Activated naive CD8-positive, alpha-beta T cell (primary cell): ENCODE results near the gene RASA1.

Experiments
- H3K27ac Mint-ChIP-seq: one replicate; pipeline ENCODE4 v1.8.0; 2021; ENCODE audit warnings: mixed read lengths
- H3K27me3 Mint-ChIP-seq: one replicate; pipeline ENCODE4 v1.8.0; 2021; ENCODE audit warnings: mixed read lengths
- H3K36me3 Mint-ChIP-seq: one replicate; pipeline ENCODE4 v1.8.0; 2021; ENCODE audit warnings: mixed read lengths
- H3K4me1 Mint-ChIP-seq: one replicate; pipeline ENCODE4 v1.8.0; 2021; ENCODE audit warnings: low read depth, mixed read lengths
- H3K4me3 Mint-ChIP-seq: one replicate; pipeline ENCODE4 v1.8.0; 2021; ENCODE audit warnings: mild to moderate bottlenecking, mixed read lengths
- H3K9me3 Mint-ChIP-seq: one replicate; pipeline ENCODE4 v1.8.0; 2021; ENCODE audit warnings: low read depth, mixed read lengths

The RASA1 gene

DNA sequence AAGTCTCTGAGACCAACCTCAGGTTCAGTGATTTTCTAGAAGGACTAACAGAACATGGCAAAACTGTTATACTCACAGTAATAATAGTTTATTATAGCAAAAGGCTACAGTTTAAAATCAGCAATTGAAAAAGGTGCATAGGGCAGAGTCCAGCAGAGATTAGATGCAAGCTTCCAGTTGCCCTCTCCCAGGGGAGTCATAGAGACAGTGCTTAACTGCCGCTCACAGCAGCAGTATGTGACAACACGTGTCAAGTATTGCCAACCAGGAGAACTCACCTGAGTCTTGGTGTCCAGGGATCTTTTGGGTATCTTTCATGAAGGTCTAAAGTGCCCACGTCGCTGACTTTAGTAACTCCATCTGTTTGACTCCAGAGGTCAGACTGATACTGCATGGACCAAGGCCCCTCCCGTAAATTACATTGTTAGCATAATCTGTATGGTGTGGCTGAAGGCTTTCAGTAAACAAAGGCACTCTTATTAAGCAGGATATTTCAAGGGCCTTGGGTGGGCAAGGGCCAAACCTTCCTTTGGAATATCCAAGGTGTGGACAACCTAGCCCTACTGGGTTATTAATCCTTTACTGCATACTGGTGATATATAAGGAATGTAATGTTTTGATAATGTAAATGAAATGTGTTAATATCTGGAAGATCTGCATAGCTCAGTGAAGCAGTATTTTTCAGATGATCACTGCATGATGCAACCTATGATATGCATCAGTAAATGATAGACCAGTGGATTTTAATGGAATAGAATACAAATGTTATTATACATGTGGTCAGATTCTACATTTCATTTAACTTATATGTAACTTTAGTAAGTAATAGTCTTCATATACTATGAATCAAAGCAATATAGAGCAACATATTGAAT, 44.0 kb downstream of the RASA1 start:
- Mint-ChIP-seq H3K27ac (no peak overlapping the region), H3K27me3 (no peaks in the 10 kb centered on the region), H3K36me3 (peaks cover 14% of the 10 kb centered on the region), H3K9me3 (no peaks in the 10 kb centered on the region), H3K4me1 (peaks cover 69% of the 10 kb centered on the region), H3K4me3 (no peak overlapping the region)

DNA sequence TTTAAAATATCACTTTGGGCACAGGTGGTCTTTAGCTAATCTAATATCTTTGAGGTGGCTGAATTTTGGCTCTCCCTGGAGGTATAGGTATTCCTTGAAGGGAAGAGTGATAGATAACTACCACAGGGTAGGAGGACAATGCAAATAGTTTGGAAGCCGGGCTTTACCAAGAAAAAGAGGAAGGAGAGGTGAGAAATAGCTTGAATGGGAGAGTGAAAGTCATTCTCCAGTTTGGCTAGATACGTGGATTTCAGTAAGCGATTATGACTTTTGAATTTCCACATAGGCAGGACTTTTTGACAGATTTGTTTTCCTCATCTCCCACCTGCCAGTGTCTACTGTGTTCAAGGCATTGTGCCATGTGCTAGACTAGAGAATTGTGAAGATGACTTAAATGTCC, 45.5 kb downstream of the RASA1 start:
- H3K27me3 Mint-ChIP-seq, result no peaks in the 10 kb centered on the region
- H3K27ac Mint-ChIP-seq, result no peak overlapping the region
- peaks cover 15% of the 10 kb centered on the region for H3K36me3 Mint-ChIP-seq
- peaks cover 66% of the 10 kb centered on the region for H3K4me1 Mint-ChIP-seq
- H3K4me3 Mint-ChIP-seq, result no peak overlapping the region
- H3K9me3 Mint-ChIP-seq, result peaks cover 3% of the 10 kb centered on the region

DNA sequence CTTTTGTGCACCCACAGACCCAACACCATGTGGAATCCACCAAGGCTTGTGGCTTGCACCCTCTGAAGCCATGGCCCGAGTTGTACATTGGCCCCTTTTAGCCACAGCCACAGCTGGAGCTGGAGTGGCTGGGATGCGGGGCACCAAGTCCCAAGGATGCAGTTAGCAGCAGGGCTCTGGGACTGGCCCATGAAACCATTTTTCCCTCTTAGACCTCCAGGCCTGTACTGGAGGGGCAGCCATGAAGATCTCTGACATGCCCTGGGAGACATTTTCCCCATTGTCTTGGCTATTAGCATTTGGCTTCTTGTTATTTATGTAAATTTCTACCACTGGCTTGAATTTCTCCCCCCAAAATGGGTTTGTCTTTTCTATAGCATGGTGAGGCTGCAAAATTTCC, 51.8 kb downstream of the RASA1 start:
- Mint-ChIP-seq H3K4me3 (no peak overlapping the region), H3K36me3 (peaks cover 27% of the 10 kb centered on the region), H3K27ac (no peak overlapping the region), H3K9me3 (peaks cover 5% of the 10 kb centered on the region), H3K27me3 (no peaks in the 10 kb centered on the region), H3K4me1 (peaks cover 47% of the 10 kb centered on the region)

DNA sequence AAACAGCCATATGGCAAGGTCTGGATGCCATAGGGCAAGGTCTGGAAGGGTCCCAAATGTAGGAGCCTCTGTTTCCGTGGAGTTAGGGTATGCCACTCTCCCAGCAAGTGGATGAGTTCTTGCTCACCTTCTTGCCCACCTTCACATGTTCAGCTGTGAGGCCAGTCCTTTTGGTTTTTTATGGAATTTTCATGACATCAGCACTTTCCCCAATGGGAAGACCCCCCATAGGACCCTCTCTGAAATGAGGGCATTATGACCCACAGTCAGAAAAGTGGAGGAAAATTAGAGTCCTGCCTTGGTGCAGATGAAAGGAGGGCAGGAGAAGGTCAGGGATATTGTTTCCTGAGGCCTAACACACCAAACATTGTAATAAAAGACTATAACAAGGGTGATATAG, 53.9 kb downstream of the RASA1 start:
- Mint-ChIP-seq H3K9me3 (peaks cover 5% of the 10 kb centered on the region), H3K27ac (no peak overlapping the region), H3K27me3 (no peaks in the 10 kb centered on the region), H3K4me1 (peaks cover 49% of the 10 kb centered on the region), H3K4me3 (no peak overlapping the region), H3K36me3 (peaks cover 26% of the 10 kb centered on the region)

DNA sequence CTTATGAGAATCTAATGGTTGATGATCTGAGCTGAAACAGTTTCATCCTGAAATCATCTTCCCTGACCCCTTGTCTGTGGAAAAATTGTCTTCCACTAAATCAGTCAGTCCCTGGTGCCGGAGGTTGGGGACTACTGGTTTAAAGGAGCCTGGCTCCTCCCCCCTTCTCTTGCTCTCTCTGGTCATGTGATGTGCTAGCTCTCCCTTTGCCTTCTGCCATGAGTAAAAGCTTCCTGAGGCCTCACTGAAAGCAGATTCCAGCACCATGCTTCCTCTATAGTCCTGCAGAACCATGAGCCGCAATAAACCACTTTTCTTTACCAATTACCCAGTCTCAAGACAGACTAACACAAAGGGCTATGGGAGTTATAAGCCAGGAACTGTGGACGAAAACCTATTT, 54.7 kb downstream of the RASA1 start:
- H3K4me1 Mint-ChIP-seq, result peaks cover 52% of the 10 kb centered on the region
- H3K4me3 Mint-ChIP-seq, result no peak overlapping the region
- peaks cover 5% of the 10 kb centered on the region for H3K9me3 Mint-ChIP-seq
- H3K27me3 Mint-ChIP-seq, result no peaks in the 10 kb centered on the region
- no peak overlapping the region for H3K27ac Mint-ChIP-seq
- peaks cover 23% of the 10 kb centered on the region for H3K36me3 Mint-ChIP-seq

DNA sequence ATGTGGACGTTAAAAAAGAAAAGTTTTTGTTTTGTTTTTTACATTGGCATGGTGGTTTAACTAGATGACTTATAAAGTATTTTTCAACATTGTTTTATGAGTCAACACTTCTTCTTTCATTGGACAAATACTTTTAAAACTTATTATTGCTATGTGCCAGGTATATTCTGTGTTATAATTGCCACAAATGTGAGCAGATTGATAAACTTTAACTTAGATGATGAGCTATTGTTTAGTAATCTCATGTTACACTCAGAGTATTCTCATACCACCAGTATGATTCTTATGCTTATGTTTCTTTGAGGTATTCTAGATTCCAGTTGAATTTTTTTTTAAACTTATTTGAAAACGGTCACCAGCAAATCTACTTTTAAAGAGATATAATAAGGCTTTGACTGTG, 60.3 kb downstream of the RASA1 start:
- H3K4me1 Mint-ChIP-seq, result peaks cover 60% of the 10 kb centered on the region
- no peaks in the 10 kb centered on the region for H3K9me3 Mint-ChIP-seq
- peaks cover 6% of the 10 kb centered on the region for H3K36me3 Mint-ChIP-seq
- H3K27me3 Mint-ChIP-seq, result no peaks in the 10 kb centered on the region
- no peak overlapping the region for H3K4me3 Mint-ChIP-seq
- no peak overlapping the region for H3K27ac Mint-ChIP-seq

DNA sequence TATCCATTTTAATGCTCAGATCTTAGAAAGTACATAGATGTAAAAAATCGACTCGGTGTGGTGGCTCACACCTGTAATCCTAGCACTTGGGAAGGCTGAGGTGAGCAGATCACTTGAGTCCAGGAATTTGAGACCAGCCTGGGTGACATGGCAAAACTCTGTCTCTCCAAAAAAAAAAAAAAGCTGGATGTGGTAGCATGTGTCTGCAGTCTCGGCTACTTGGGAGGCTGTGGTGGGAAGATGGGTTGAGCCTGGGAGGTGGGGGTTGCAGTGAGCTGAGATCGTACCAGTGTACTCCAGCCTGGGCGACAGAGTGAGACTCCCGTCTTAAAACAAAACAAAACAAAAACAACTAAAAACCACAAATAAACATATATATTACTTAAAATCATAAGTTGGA, 61.4 kb downstream of the RASA1 start:
- H3K9me3 Mint-ChIP-seq, result no peaks in the 10 kb centered on the region
- H3K36me3 Mint-ChIP-seq, result peaks cover 9% of the 10 kb centered on the region
- H3K27me3 Mint-ChIP-seq, result no peaks in the 10 kb centered on the region
- no peak overlapping the region for H3K27ac Mint-ChIP-seq
- H3K4me1 Mint-ChIP-seq, result peaks cover 49% of the 10 kb centered on the region
- no peak overlapping the region for H3K4me3 Mint-ChIP-seq

DNA sequence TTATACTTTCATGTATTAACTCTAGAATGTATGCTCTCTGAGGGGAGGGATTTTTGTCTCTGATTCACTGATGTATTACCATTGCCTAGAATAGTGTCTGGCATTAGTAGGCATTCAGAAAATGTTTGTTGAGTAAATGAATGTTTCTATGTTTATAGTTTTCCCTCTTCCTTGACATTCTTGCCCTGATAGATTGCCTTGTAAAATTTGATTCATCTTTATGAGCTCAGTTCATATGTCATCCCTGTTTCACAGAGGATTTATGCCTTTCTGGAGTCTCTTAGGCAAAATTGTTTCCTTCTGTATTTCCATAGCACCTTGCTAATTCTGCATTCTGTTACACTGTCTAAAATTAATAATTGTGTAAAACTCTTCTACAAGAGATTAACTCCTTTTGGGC, 72.3 kb downstream of the RASA1 start:
- H3K9me3 Mint-ChIP-seq, result peaks cover 3% of the 10 kb centered on the region
- peak overlapping the region; percentile 72 for H3K4me3 Mint-ChIP-seq
- peak overlapping the region; percentile 90 for H3K27ac Mint-ChIP-seq
- peaks cover 38% of the 10 kb centered on the region for H3K4me1 Mint-ChIP-seq
- H3K27me3 Mint-ChIP-seq, result no peaks in the 10 kb centered on the region
- H3K36me3 Mint-ChIP-seq, result peaks cover 37% of the 10 kb centered on the region

DNA sequence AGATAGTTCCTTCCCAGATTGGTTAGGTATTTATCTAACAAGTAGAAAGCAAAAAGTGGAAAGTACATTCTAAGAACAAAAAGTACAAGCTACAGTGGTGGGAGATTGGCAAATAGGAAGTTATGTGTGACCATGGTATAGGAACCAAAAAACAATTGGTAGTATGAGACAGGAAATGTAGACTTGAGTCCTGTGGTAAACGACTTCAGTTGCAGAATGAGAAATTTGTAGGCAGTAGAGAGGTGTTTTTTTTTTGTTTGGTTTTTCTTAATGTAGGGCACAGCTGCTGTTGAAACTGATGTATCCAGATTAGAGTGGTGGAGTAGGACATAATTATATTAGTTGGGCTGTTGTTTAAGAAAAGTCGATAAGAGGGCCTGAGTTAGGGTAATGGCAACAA, 73.0 kb downstream of the RASA1 start:
- Mint-ChIP-seq H3K4me1 (peaks cover 38% of the 10 kb centered on the region), H3K27ac (peak overlapping the region; percentile 90), H3K9me3 (peaks cover 3% of the 10 kb centered on the region), H3K27me3 (no peaks in the 10 kb centered on the region), H3K36me3 (peaks cover 32% of the 10 kb centered on the region), H3K4me3 (peak overlapping the region; percentile 72)

DNA sequence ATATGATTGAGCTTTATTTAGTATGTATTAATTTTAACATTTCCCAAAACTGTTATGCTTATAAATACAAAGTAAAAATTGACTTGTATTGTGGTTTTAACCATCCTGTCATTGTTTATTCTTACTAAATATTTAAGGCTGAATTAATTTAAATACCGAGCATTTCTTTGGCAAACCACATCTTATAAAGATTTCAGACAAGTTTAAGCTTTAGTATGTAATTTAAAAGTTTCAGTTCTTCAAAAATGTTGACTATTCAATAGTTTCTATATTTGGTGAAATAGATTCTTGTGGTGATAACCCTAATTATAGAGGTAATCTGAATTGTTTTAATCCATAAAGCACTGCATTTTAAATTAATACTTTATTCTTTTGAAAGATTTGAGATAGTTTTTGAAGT, 79.6 kb downstream of the RASA1 start:
- H3K27me3 Mint-ChIP-seq, result no peaks in the 10 kb centered on the region
- peaks cover 19% of the 10 kb centered on the region for H3K4me1 Mint-ChIP-seq
- no peak overlapping the region for H3K4me3 Mint-ChIP-seq
- peaks cover 19% of the 10 kb centered on the region for H3K36me3 Mint-ChIP-seq
- H3K27ac Mint-ChIP-seq, result no peak overlapping the region
- H3K9me3 Mint-ChIP-seq, result peaks cover 3% of the 10 kb centered on the region

DNA sequence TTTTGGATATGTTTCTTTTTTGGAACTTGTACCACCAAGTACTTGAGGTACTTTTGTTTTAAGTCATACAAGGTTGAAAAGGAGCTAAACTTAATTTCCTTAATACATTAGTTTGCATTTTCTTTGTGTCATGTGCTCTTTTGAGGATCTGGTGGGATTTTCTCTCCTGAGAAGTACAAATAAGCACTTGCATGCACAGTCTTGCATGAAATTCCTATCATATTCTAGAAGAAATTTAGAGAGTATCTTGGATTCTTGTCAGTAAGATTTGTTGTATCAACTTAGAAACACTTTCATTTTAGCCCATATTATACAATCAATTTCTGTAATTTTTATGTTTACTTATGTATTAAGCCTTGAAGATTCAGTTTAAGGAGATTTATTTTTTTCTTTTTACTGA, 80.2 kb downstream of the RASA1 start:
- no peaks in the 10 kb centered on the region for H3K27me3 Mint-ChIP-seq
- H3K27ac Mint-ChIP-seq, result no peak overlapping the region
- peaks cover 18% of the 10 kb centered on the region for H3K36me3 Mint-ChIP-seq
- H3K4me3 Mint-ChIP-seq, result no peak overlapping the region
- peaks cover 16% of the 10 kb centered on the region for H3K4me1 Mint-ChIP-seq
- H3K9me3 Mint-ChIP-seq, result peaks cover 3% of the 10 kb centered on the region

DNA sequence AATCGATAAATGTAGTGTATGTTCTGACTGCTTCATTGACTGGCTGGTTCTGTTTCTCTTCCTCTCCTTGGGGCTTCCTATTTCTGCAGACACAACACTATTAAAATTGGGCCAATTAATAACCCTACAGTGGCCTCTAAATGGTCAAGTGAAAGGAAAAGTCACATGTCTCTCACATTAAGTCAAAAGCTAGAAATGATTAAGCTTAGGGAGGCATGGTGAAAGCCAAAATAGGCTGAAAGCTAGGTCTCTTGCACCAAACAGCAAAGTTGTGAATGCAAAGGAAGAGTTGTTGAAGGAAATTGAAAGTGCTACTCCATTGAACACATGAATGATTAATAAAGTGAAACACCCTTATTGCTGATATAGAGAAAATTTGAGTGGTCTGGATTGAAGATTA, 86.8 kb downstream of the RASA1 start:
- H3K9me3 Mint-ChIP-seq, result no peaks in the 10 kb centered on the region
- H3K4me3 Mint-ChIP-seq, result no peak overlapping the region
- H3K36me3 Mint-ChIP-seq, result peaks cover 22% of the 10 kb centered on the region
- peaks cover 23% of the 10 kb centered on the region for H3K4me1 Mint-ChIP-seq
- no peaks in the 10 kb centered on the region for H3K27me3 Mint-ChIP-seq
- peak overlapping the region; percentile 7 for H3K27ac Mint-ChIP-seq

DNA sequence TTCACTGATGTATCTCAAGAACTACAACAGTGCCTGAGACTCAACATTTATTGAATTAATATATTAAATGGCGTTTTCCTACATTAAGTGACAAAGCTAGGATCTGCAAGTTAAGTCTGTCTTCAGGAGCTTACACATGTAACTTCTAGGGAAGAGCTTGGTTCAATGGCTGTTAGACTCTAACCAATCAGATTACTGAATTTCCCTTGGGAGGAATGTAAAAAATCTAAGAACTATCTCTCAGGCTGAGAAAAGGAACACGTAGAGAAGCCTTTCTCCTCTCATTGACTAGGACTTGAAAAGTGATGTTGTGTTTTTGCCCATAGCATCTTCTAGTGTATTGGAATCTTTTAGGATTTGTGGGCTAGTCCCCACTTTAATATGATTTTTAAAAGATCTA, 91.4 kb downstream of the RASA1 start:
- no peaks in the 10 kb centered on the region for H3K27me3 Mint-ChIP-seq

DNA sequence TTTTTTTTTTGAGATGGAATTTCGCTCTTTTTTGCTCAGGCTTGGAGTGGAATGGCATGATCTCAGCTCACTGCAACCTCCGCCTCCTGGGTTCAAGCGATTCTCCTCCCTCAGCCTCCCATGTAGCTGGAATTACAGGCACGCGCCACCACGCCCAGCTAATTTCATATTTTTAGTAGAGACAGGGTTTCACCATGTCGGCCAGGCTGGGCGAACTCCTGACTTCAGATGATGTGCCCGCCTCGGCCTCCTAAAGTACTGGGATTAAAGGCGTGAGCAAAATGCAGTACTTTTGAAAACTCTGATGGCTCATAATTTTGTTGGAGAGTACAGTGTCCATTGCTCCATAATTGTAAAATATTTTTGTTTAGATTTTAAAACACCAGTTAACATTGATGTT, 92.4 kb downstream of the RASA1 start:
- H3K4me3 Mint-ChIP-seq, result no peak overlapping the region
- peaks cover 37% of the 10 kb centered on the region for H3K4me1 Mint-ChIP-seq
- H3K36me3 Mint-ChIP-seq, result peaks cover 10% of the 10 kb centered on the region
- no peak overlapping the region for H3K27ac Mint-ChIP-seq
- H3K27me3 Mint-ChIP-seq, result no peaks in the 10 kb centered on the region
- H3K9me3 Mint-ChIP-seq, result no peaks in the 10 kb centered on the region

More for the DNA sequence above, 91.4 kb downstream of the RASA1 start:
- no peak overlapping the region for H3K27ac Mint-ChIP-seq
- H3K4me3 Mint-ChIP-seq, result no peak overlapping the region
- H3K9me3 Mint-ChIP-seq, result no peaks in the 10 kb centered on the region
- peaks cover 13% of the 10 kb centered on the region for H3K36me3 Mint-ChIP-seq
- peaks cover 34% of the 10 kb centered on the region for H3K4me1 Mint-ChIP-seq

DNA sequence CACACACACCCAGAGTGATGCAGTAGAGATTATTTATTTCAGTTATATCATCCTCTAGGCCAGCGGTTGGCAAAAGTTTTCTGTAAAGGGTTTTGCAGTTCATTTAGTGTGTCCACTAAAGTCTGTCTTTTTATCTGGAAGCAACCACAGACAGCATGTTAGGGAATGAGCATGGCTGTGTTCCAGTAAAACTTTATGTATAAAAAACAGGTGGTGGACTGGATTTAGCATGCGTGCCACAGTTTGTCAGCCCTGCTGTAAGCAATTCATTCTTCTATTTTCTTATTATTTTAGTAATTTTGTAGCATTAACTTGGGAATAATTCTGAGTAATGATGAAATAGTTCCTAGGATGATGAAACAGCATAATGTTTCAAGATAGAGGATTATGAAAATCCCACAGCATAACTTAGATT, 93.4 kb downstream of the RASA1 start:
- Mint-ChIP-seq H3K4me3 (no peak overlapping the region), H3K9me3 (no peaks in the 10 kb centered on the region), H3K27me3 (no peaks in the 10 kb centered on the region), H3K36me3 (peaks cover 5% of the 10 kb centered on the region), H3K4me1 (peaks cover 37% of the 10 kb centered on the region), H3K27ac (no peak overlapping the region)
